ENCODE data around the gene CYP39A1.

Gene CYP39A1

DNA sequence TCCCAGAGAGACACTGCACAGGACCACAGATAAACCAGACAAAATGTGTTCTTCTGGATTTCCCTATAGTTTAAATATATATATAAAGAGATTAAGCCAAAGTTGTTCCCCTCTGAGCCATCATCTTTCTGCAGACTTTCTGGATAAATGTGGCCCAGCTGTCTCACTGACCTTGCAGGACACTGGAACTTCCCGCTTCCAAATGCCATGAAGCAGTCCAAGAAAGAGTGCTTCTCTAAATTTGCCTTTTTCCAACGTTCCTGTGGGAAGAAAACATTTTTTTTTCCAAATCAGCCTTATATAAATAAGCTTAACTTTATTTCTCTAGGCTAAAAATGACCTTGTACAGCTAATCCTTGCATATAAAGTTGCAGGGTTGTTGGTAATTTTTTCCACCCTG is 65.7 kb downstream of the CYP39A1 start:
- no peak for DNase-seq

DNA sequence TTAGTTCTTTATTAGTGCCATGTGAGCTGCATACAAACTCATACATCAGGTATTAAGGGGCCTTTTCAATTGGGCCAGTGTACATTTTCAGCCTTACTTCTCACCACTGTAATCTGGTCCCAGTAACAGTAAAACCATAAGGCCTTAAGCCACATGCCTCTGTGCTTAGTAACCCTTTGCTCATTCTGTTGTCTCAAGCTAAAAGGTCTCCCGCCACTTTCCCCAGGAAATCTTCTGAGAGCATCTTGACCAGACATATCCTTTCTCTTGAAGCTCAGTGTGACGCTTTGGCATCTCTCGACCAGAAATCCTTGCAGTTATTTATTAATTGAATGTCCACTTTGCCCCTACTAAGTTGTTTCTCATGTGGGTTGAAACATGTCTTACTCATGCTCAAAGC is 68.0 kb downstream of the CYP39A1 start:
- no peak for DNase-seq

DNA sequence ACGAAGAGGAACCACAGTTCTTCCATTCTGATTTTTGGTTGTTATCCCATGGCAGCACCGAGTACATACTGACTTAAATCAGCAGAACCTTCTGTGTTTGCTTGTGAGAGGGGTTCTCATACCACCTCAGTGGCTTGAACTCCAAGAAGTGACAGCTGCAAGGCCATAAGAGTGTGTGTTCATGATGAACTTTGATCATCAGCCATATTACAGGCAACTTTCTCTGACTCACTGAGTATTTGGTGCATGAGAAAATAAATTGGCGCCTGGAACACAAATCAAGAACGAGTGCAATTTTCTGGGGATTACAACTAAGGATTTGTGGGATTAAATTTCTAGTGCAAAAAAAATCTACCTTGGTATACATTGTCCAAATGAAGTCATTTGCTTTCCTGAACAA is 68.9 kb downstream of the CYP39A1 start:
- DNase-seq, result no peak

DNA sequence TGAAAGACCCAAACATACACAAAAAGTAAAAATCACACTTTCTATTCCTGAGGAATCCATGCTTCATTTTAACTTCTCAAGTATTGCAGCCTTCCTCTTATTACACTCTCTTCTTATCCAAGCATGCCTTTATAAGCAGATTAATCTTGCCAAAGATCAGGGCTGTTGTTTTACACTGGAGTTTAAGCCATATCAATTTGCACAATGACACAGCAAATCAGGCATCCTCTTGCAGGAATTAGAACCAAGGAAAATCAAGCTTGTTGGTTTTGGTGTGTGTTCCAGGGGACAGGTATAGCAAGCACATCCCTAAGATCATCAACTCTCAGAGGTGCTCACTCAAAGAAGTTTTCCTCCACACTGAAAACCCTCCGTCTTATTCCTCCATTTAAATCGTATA is 69.5 kb downstream of the CYP39A1 start:
- no peak for DNase-seq

DNA sequence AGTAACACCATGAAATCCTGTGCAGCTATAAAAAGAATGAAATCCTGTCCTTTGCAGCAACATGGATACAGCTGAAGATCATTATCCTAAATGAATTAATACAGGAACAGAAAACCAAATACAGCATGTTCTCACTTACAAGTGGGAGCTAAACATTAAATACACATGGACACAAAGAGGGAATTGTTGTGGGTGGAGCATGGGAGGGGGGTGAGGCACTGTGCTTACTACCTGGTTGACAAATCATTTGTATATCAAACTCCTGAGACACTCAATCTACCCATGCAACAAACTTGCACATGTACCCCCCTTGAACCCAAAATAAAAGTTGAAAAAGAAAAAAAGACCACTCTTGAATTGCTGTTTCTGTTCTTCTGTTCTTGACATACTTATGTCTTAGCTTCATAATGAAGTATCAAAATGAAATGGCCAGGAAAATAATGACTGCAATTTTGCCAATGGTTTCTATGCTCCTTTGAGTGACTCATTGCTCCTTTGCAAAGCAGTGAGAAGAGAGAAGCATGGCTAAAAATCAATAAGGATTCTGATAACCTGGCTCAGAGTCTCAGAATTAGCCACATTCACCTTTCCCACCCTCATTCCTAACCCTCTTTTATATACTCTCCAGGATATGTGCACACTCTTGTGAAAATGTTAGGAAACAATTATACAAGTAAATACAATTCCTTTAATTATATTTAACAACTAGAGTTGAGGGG is 71.0 kb downstream of the CYP39A1 start:
- no peak for DNase-seq

DNA sequence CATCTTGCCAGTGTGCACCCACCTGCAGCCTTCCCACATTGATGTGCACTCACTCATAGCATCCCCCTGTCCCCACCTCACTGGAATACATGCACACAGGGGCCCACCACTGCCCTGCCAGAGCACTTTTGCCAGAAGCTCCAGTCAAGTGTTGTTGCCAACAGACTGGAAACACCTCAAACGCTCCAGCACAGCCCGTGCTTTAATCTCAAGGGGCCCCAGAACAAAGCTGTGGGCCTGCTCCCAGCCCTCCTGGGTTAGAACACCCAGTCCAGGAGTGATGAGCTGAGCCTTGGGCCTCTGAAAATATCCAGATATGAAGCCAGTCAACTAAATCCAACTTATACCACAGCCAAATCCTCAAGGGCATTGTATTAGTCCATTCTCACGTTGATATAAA is 77.1 kb downstream of the CYP39A1 start:
- no peak for DNase-seq

DNA sequence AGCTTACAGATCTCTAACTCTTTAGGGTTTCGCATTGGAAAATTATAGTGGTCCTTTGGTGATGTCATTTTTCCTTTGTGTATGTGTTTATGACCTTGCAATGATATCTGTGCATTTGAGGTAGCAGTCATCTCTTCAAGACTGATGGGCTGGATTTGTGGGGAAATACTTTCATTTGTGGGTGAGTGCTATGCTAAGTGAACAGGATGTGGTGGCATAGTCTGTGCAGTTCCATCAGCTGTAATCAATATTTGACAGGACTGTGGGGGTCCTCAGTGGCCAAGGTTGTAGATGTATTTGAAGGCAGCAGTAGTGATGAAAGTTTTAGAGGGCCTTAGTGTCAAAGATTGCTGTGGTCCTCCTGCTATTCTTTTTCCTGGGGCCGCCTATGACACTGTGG is 79.5 kb downstream of the CYP39A1 start:
- DNase-seq, result no peak

DNA sequence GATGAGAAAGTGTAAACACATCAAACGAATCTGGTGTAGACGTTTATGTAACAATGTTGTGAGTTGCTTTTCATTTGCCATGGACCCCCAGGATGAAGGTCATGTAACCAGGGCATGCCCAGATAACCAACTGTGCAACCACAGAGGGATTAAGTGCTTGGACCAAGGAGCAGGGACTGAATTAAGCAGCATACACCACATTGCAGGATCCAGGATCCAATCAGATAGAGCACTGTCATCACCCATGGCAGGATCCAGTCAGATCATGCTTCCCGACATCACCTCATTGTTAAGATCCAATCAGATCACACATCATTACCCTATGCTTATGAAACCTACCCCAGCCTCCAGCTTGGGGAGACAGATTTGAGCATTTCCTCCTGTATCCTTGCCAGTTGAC is 87.1 kb downstream of the CYP39A1 start:
- DNase-seq, result no peak

DNA sequence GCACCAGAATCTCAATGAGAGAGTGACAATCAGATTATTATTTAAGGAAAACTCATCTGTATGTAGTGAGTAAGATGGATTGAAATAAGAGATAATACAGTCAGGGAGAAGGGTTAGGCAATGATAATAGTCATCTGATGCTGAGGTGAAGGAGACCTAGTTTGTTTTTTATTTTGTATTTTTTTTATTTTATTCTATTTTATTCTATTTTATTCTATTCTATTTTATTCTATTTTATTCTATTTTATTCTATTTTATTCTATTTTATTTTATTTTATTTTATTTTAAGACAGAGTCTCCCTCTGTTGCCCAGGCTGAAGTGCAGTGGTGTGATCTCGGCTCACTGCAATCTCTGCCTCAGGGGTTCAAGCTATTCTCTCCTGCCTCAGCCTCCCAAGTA is 88.7 kb downstream of the CYP39A1 start:
- DNase-seq, result no peak

DNA sequence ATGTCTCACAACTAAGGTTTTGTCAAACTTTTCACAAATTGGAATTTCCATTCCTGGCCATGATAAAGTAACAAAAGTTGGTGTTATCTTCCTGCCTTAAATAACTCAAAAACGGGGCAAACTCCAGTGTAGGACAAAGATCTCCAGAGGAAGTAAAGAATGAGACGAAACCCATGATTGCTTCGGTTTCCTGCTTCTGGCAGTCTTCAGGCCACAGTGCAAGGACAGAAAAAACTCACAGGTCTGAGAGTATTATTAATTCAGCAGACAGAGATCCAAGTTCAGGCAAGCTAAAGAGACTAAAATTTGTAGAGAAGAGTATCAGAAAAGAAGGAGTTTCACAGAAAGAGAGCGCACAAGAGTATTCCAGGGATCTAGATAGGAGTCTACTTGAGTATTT is 96.6 kb downstream of the CYP39A1 start:
- no peak for DNase-seq

DNA sequence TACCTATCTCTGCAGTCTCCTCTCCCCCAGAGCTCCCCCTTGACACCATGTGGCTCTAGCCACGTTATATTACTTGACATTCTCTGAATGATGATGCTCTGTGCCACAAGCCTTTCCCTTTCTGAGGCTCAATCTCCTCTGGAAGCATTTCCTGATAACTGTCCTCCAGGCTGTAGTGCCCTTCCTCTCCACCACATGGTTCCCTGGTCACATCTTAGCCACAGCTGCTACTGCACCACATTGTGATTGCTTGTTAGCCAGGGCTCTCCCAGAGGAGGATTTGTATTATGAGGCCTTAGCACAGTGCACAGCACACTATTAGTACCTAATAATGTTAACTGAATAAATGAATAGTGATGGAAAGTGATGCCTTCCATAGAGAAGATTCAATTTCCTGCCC is 97.5 kb downstream of the CYP39A1 start:
- DNase-seq, result no peak

DNA sequence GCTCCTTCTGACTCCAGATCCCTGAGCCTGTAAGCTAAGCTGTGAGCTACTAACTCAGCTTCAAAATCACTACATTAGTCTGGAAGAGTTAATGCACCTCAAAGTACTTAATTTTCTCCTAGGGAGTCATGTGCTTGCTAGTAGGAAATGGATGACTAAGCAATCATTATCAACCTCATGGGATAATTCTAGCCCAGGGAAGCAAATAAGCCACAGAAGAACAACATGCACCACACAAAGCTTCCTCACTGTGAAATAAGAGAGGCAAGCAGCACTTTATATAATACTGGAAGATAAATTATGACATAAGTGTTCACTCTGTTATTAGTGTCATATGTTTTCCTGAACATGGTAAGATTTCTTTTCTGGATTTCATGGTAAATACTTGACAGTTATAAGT is 103.5 kb downstream of the CYP39A1 start:
- DNase-seq, result no peak

DNA sequence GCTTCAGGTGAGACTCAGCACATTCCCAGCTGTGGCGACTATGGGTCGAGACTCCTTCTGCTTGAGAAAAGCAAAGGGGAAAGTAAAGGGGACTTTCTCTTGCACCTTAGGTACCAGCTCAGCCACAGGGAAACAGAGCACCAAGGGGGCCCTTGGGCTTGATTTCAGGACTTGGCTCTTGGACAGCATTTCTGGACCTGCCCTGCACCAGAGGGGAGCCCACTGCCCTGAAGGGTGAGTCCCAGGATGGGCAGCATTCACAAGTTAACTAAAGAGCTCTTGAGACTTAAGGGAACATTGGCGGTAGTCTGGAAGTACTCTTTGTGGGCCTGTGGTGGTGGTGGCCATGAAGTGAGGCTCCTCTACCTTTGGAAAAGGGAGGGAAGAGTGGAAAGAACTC is 111.1 kb downstream of the CYP39A1 start:
- no peak for DNase-seq

DNA sequence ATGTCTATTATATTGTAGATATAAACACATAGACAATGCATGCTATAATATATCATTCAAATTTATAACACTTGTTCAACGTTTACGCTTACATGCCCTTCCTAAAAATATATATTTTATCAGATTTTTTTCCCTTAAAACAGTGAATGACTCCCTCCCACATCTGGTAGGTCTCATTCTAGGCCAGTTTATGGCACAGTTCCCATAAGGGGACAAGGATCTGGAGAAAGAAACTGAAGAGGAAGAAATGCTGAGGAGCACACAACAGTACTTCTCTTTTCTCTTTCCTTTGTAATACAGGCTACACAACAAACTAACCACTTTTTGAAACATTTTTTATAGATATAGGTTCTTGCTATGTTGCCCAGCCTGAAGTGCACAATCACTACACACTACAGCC is 112.8 kb downstream of the CYP39A1 start:
- DNase-seq, result no peak

DNA sequence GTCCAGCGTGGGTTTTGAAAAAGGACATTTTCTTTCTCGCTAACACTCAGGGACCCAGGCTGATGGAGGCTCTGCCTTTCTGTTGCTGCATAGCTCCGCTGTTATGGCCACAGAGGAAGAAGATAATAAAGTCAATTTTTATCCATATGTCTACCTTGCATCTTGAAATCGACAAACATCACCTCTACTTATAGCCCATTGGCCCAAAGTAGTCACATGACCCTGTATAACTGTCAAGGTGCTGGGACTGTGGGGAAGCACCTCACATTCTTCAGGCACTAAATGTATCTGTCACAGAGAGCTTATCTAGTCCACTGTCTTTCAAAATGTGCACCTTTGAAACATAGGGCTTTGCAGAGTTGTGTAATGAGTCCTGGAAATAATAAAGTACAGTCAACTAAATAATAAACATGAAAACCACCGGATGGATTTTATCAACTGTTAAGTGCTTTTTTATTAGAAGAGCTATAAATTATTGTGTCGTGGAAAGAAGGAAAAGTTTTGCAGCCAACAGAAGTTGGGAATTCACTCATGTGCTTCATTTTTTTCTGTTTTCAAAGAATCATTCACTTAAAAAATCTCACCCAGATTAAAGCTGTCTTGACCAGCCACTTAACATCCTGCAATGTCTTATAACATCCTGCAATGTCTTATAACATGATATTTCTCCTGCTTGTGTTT is 113.7 kb downstream of the CYP39A1 start:
- DNase-seq, result no peak

DNA sequence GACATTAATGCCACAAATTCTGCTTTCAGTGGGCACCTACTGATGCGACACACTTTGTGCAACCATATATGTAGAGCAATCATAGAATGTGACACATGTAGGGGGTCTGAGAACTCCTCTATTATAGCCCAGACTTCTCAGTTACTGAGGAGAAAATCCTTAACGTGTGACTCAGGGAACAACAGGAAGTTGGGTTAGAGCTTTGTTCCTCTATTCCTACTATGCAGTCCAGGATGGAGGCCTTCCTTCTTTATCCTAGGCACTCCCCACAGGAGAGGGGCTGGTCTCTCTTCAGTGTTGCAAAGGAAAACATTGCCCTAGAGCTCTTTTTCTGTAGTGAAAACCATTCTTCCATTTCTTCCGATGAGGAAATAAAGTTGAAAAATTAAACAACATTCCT is 121.7 kb downstream of the CYP39A1 start:
- DNase-seq, result peak; percentile 5 to 6

DNA sequence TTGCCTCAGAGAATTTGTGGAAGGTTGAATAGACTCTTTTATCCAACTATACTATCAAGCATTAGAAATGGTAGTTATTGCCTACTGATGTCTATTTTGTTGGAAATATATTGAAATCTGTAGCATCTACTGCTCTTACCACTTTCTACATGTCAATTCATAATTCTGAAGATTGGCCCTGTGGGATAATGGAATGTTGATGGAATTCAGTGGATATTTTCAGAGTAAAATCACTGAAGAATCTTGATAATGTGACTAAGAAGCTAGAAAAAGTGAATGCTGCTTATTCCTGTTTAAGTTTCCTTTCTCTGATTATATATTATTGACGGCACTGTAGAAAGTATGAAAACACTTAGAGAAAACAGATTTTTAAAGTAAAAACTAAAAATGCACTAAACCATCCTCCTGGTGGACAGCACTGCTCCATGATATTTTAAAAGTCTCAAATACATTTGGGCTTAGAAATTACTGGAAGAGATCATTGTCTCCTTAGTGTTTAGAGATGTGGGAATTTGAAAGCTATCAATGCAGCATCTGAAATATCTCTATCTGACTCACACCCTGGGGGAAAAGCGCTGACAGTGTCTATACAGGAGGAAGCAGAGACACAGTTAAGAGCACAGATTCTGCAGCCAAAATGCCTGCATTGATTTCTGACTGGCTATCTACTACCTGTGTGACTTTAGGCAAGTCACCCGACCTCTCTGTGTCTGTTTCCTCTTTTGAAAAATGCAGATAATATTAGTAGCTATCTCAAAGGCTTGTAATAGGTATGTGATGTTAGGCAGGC is 123.5 kb downstream of the CYP39A1 start:
- no peak for DNase-seq

DNA sequence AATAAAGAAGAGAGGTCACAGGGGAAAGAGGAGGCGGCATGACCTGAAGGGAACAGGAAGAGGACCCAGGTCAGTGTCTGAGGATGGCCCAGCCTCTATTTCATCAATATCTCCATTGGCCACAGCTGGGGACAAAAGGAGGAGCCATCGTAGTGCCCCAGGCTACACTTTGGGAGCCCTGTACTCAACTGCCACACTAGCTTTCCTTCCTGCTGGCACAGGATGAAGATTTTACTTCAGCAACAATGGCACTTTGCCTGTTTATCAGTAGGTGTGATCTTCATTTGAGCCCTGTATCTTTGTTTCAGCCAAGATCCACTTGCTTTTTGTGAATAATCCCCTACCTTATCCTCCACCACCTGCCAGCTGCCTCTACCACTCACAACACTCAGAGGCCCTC is 126.0 kb downstream of the CYP39A1 start:
- no peak for DNase-seq

DNA sequence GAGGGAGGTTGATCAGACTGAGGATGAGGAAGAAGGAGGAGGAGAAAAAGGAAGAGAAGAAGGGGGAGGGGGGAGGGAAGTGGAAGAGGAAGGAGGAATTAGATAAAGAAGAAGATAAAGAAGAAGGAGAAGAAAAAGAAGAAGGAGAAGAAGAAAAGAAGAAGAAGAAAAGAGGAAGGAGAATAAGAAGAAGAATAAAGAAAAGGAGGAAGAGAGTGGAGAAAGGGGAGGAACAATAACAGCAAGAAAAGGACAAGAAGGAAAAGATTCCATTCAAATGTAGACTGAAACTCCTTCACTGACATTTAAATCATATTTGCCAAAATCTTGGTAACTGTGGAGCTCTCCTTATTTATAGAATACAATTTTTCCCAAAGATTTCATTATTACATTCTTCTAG is 127.0 kb downstream of the CYP39A1 start:
- DNase-seq, result no peak

DNA sequence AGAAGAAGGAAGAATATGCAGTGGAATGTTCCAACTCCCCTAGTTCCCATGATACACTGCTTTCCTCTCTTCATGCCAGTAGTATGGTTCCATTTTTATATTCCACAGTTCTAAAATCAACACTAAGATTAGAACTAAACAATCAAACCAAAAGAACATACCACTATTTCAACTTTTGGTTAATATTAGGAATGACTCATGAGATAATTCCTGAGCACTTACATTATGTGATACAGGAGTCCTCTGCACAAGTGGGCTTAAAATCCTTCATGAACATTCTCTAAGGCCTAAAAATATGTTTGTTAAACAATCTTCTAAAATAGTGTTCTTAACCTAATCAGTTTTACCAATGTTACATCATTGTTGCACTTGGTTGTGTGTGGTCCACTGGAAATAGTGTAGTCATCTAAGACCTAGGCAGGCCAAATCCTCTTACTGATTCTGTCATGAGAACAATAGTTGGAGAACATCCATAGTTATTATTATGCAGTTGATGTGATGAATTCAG is 131.1 kb downstream of the CYP39A1 start:
- no peak for DNase-seq

DNA sequence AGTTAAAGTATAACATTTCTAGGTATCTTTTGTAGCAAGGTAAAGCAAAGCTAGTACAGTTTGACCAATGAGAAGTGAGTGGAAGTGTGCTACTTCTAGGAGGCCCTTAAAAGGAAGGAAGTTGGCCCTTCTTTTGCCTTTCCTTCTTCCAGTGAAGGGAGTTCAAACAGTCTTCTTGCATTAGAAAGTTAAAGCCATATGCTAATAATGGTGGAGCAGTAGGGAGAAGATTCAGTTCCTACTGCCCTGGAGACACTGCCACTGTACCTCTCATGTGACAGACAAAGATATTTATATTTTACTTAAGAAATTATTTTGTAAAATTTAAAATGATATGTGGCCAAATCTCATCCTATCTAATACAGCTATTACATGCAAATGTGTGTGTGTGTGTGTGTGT is 135.4 kb downstream of the CYP39A1 start:
- DNase-seq, result no peak

DNA sequence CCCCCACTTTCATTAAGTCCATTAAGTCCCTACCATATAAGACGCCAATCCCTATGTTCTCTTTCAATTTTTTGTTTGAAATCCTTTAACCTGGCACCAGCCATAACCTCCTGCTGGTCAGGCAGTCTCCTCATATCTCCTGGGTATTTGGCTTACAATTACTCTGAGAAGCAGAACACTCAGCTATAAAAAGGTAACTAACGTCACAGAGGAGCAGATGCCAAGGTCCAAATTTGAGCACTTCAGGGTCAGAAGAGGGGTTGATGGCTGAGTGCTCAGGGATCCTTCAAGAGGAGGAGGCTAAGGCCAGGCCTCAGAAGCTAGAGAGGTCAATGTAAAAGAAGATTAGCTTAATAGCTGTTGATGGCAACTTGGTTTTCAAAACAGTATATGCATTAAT is 139.1 kb downstream of the CYP39A1 start:
- DNase-seq, result no peak

DNA sequence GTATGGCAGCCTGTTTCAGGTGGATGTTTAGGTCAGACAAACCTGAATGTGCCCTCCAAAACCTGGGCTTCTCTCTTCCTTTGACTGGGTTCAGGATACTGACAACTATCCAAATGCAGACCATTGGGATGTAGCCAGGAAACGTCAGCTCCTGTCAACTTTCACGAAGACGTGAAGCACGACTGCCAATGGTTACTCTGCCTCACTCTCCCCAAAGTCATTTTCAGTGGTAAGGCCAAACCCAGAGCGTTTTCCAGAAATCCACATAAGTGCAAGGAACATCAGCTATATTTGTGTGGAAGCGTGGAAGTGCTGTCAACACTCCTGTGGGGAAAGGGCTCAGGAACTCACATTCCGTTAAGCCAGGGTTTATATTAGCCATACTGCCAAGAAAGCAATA is 141.3 kb downstream of the CYP39A1 start:
- DNase-seq, result no peak

DNA sequence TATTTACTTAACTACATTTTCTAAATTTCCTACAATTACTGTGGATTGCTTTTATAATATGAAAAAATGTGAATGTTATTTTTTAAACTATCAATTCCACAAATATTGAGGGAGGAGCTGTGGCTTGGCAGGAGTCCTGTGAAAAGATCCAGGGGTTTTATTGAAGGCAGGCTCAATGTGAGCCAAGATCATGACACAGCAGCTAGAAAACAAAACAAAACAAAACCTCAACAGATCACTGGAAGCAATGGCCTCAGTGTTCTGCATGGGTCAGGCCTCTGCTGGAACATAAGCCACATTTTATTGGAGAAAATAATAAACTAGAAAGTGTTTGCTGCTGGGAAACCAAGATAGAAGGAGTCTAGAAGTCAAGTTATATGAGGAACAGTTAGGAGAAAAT is 142.0 kb downstream of the CYP39A1 start:
- DNase-seq, result no peak

Data from inflammatory macrophage treated with lipopolysaccharide for 1 hour (primary cell).